SK-N-MC (cell line): ENCODE measurements around the gene FGF19.

Experiments used
- DNase-seq: peaks from one replicate; pipeline ENCODE4 v3.0.0-alpha.2; 2011; ENCODE audit warnings: low read depth, low spot score
- H3K27ac ChIP-seq: fragments of 200-600 bp; sonication (generic); 2 replicates; pipeline ENCODE4 v1.5.1; 2016; ENCODE audit warnings: mixed run types
- H3K36me3 ChIP-seq: fragments of 200-600 bp; sonication (generic); 2 replicates; pipeline ENCODE4 v1.6.1; 2017; ENCODE audit warnings: antibody characterized with exemption, low read length, mixed read lengths; ENCODE audit not compliant: insufficient read depth
- H3K4me3 ChIP-seq: fragments of 200-600 bp; sonication (generic); 2 replicates; pipeline ENCODE4 v1.5.1; 2016
- H3K9ac ChIP-seq: fragments of 200-600 bp; sonication (generic); 2 replicates; pipeline ENCODE4 v1.8.0; 2017; ENCODE audit warnings: mixed run types, mixed read lengths; ENCODE audit not compliant: insufficient read length
- H3K9me3 ChIP-seq: fragments of 200-600 bp; sonication (generic); 2 replicates; pipeline ENCODE4 v1.6.1; 2017; ENCODE audit warnings: low read depth, mild to moderate bottlenecking, antibody characterized with exemption, low read length, moderate library complexity, mixed read lengths
- EZH2 ChIP-seq: fragments of 200-600 bp; sonication (generic); IDR thresholded peaks from one replicate; pipeline ENCODE4 v1.6.1; 2017; ENCODE audit warnings: antibody characterized with exemption
- POLR2AphosphoS5 ChIP-seq: IDR thresholded peaks from 2 replicates; pipeline ENCODE4 v1.6.1; 2012; ENCODE audit warnings: mild to moderate bottlenecking, low read depth, low read length, borderline replicate concordance

Gene FGF19

DNA sequence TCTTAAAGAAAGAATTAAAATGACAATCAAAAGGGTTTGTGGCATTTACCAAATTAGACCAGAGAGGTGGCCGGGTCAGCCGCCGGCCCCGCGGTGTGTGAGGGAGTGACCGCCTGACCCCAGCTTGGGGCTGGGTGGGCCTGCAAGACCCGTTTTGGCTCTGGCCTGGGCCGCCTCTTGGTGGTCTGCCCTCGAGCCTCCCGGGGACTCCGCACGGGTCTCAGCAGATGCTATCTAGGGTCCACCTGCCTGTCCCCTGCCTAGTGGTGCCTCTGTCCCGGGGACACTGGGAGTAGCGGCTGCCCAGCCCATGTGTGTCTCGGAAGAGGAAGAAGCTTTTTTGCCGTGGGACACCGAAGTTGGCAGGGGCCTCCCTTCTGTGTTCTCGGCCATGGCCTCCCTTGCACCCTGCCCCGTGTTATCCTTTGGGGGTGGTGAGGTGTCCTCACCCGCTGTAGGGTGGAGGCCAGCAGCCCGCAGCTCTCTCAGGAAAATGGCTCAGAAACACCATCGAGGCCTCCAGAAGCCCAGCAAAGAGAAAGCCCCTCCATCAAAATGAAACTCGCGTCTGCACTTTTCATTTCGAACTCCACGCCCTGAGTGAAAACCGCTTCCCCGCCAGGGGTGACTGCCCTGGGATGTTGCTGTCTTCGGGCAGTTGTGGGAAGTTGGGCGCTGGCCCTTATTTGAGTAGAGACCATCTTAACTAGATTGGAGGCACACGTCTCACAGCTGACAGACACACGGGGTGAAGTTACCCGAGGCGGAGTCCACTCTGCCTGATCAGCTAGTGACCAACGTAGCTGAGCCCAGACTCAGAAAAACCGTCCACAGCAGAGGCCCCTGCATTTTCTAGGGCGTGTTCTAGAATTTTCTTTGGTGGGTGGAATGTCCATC is 54.9 kb downstream of the FGF19 start:
- H3K36me3 ChIP-seq = peaks cover 100% of the 10 kb centered on the region
- H3K4me3 ChIP-seq = no peak overlapping the region
- H3K27ac ChIP-seq = peak overlapping the region; percentile 98
- TF ChIP-seq EZH2 (no peak), POLR2AphosphoS5 (peak; percentile 28; the same call in 1 of the 2 replicates)
- H3K9ac ChIP-seq = peak overlapping the region; percentile 3
- no peaks in the 10 kb centered on the region for H3K9me3 ChIP-seq
- no peak for DNase-seq
